Neural progenitor cell (in vitro differentiated cells): ENCODE data around the gene GLYATL2. TPM values are rescaled to one million over a fixed set of nuclear protein-coding genes. Genes with fewer than 3 reads are reported as not detected.

Experiments
- DNase-seq: peaks from one replicate; pipeline ENCODE4 v3.0.0-alpha.2; 2016; ENCODE audit warnings: low spot score
- H2AFZ ChIP-seq: fragments of 200-600 bp; sonication (generic); replicated peaks from 2 replicates; pipeline ENCODE4 v1.6.1; 2016; ENCODE audit warnings: antibody characterized with exemption
- H3F3A ChIP-seq: fragments of 200-600 bp; sonication (generic); 2 replicates; pipeline ENCODE4 v1.6.1; 2016; ENCODE audit warnings: antibody characterized with exemption, low read depth
- H3K27ac ChIP-seq: fragments of 200-600 bp; sonication (generic); 2 replicates; pipeline ENCODE4 v1.5.1; 2016; ENCODE audit warnings: mild to moderate bottlenecking
- H3K27me3 ChIP-seq: fragments of 200-600 bp; sonication (generic); 2 replicates; pipeline ENCODE4 v1.6.1; 2016; ENCODE audit warnings: mild to moderate bottlenecking, moderate library complexity
- H3K36me3 ChIP-seq: fragments of 200-600 bp; sonication (generic); 2 replicates; pipeline ENCODE4 v1.5.1; 2016
- H3K4me1 ChIP-seq: fragments of 200-600 bp; sonication (generic); 2 replicates; pipeline ENCODE4 v1.6.1; 2016; ENCODE audit warnings: mixed run types
- H3K4me2 ChIP-seq: fragments of 200-600 bp; sonication (generic); 2 replicates; pipeline ENCODE4 v1.6.1; 2016
- H3K4me3 ChIP-seq: fragments of 200-600 bp; sonication (generic); 2 replicates; pipeline ENCODE4 v1.5.1; 2016
- H3K79me2 ChIP-seq: fragments of 200-600 bp; sonication (generic); 2 replicates; pipeline ENCODE4 v1.6.1; 2016; ENCODE audit warnings: low read depth
- H3K9ac ChIP-seq: fragments of 200-600 bp; sonication (generic); 2 replicates; pipeline ENCODE4 v1.6.1; 2016
- H3K9me3 ChIP-seq: fragments of 200-600 bp; sonication (generic); 2 replicates; pipeline ENCODE4 v1.5.1; 2016; ENCODE audit warnings: low read depth
- H4K20me1 ChIP-seq: fragments of 200-600 bp; sonication (generic); 2 replicates; pipeline ENCODE4 v1.6.1; 2016; ENCODE audit warnings: low read depth
- H3K27ac Mint-ChIP-seq: 3 replicates; pipeline ENCODE4 v1.8.0; 2021; ENCODE audit warnings: mixed read lengths
- H3K27me3 Mint-ChIP-seq: 2 replicates; pipeline ENCODE4 v1.8.0; 2022; ENCODE audit warnings: low read depth, mild to moderate bottlenecking, inconsistent platforms, moderate library complexity, mixed read lengths; ENCODE audit not compliant: insufficient read depth
- H3K36me3 Mint-ChIP-seq: 3 replicates; pipeline ENCODE4 v1.8.0; 2021; ENCODE audit warnings: mixed read lengths
- H3K4me1 Mint-ChIP-seq: 3 replicates; pipeline ENCODE4 v1.8.0; 2021; ENCODE audit warnings: mixed read lengths
- H3K4me3 Mint-ChIP-seq: 3 replicates; pipeline ENCODE4 v1.8.0; 2021; ENCODE audit warnings: mild to moderate bottlenecking, moderate library complexity, mixed read lengths
- H3K9me3 Mint-ChIP-seq: 3 replicates; pipeline ENCODE4 v1.8.0; 2020; ENCODE audit warnings: mixed read lengths
- CTCF ChIP-seq: fragments of 200-600 bp; sonication (generic); IDR thresholded peaks from 2 replicates; pipeline ENCODE4 v1.5.1; 2017; ENCODE audit warnings: antibody characterized with exemption, mild to moderate bottlenecking
- EZH2 ChIP-seq: fragments of 200-600 bp; sonication (generic); IDR thresholded peaks from 2 replicates; pipeline ENCODE4 v1.6.1; 2017; ENCODE audit warnings: antibody characterized with exemption, mild to moderate bottlenecking, moderate library complexity
- EZH2phosphoT487 ChIP-seq: fragments of 200-600 bp; sonication (generic); IDR thresholded peaks from 2 replicates; pipeline ENCODE4 v1.6.1; 2017; ENCODE audit warnings: antibody characterized with exemption
- total RNA-seq: library from RNA; depleted of rRNA; stranded (reverse); fragments of >200 nt; gene quantifications from 2 replicates; pipeline ENCODE4 v1.2.3, GENCODE V29; 2015; ENCODE audit warnings: low replicate concordance

The GLYATL2 gene
- total RNA-seq, 1 donor from 2014 or later: 2.7 TPM

GRCh38 chr11:58801302-58801701 lies 43.2 kb downstream of the GLYATL2 start:
- H3K27me3 ChIP-seq: no peaks in the 10 kb centered on the region
- H4K20me1 ChIP-seq: no peaks in the 10 kb centered on the region
- H2AFZ ChIP-seq: no peak overlapping the region
- no peaks in the 10 kb centered on the region for H3F3A ChIP-seq
- no peak for TF ChIP-seq EZH2phosphoT487
- TF ChIP-seq EZH2: no peak
- no peak for TF ChIP-seq CTCF
- H3K9me3 ChIP-seq: peaks cover 21% of the 10 kb centered on the region
- no peak overlapping the region for H3K9ac ChIP-seq
- H3K4me2 ChIP-seq: no peak overlapping the region
- Mint-ChIP-seq H3K36me3 (no peaks in the 10 kb centered on the region), H3K27ac (no peak overlapping the region), H3K27me3 (no peaks in the 10 kb centered on the region), H3K4me1 (no peaks in the 10 kb centered on the region), H3K4me3 (no peak overlapping the region), H3K9me3 (no peaks in the 10 kb centered on the region)
- H3K79me2 ChIP-seq: no peaks in the 10 kb centered on the region
- DNase-seq: no peak
- no peak overlapping the region for H3K4me3 ChIP-seq
- no peaks in the 10 kb centered on the region for H3K4me1 ChIP-seq
- no peak overlapping the region for H3K27ac ChIP-seq
- H3K36me3 ChIP-seq: no peaks in the 10 kb centered on the region

- H3K4me1 ChIP-seq: no peaks in the 10 kb centered on the region
- H3K27me3 Mint-ChIP-seq: no peaks in the 10 kb centered on the region
- H3K4me3 ChIP-seq: no peak overlapping the region
- DNase-seq: no peak
- no peak overlapping the region for H3K27ac ChIP-seq
- no peak overlapping the region for H3K9ac ChIP-seq
- no peak overlapping the region for H3K4me2 ChIP-seq
- TF ChIP-seq CTCF (no peak), EZH2 (no peak), EZH2phosphoT487 (no peak)
- no peaks in the 10 kb centered on the region for H4K20me1 ChIP-seq
- H3K4me1 Mint-ChIP-seq: no peaks in the 10 kb centered on the region
- H3K36me3 Mint-ChIP-seq: no peaks in the 10 kb centered on the region
- no peak overlapping the region for H2AFZ ChIP-seq
- peaks cover 17% of the 10 kb centered on the region for H3K9me3 ChIP-seq
- H3F3A ChIP-seq: no peaks in the 10 kb centered on the region
- peaks cover 5% of the 10 kb centered on the region for H3K9me3 Mint-ChIP-seq
- no peaks in the 10 kb centered on the region for H3K79me2 ChIP-seq
- no peaks in the 10 kb centered on the region for H3K27me3 ChIP-seq
- no peak overlapping the region for H3K4me3 Mint-ChIP-seq
- no peak overlapping the region for H3K27ac Mint-ChIP-seq
- no peaks in the 10 kb centered on the region for H3K36me3 ChIP-seq
Observed at GRCh38 chr11:58796333-58796732, 48.2 kb downstream of the GLYATL2 start.

- no peaks in the 10 kb centered on the region for H3K36me3 Mint-ChIP-seq
- no peak overlapping the region for H3K4me3 Mint-ChIP-seq
- H2AFZ ChIP-seq: no peak overlapping the region
Observed at GRCh38 chr11:58788355-58789023, 56.0 kb downstream of the GLYATL2 start.

More at GRCh38 chr11:58788355-58789023, 56.0 kb downstream of the GLYATL2 start:
- Histone ChIP-seq H3K36me3 (no peaks in the 10 kb centered on the region), H3K79me2 (no peaks in the 10 kb centered on the region), H3K27me3 (no peaks in the 10 kb centered on the region), H3K9ac (no peak overlapping the region), H3K9me3 (peaks cover 10% of the 10 kb centered on the region), H3F3A (no peaks in the 10 kb centered on the region), H4K20me1 (no peaks in the 10 kb centered on the region), H3K27ac (no peak overlapping the region), H3K4me2 (no peak overlapping the region), H3K4me3 (no peak overlapping the region), H3K4me1 (no peaks in the 10 kb centered on the region)
- peaks cover 4% of the 10 kb centered on the region for H3K27me3 Mint-ChIP-seq
- peak; percentile 57 for DNase-seq
- H3K27ac Mint-ChIP-seq: no peak overlapping the region
- TF ChIP-seq CTCF (peak; percentile 67), EZH2phosphoT487 (no peak)
- no peaks in the 10 kb centered on the region for H3K4me1 Mint-ChIP-seq
- no peaks in the 10 kb centered on the region for H3K9me3 Mint-ChIP-seq
